Measurements from ENCODE around the gene ELOVL7. TPM values are rescaled to one million over a fixed set of nuclear protein-coding genes. Genes with fewer than 3 reads are reported as not detected.

The ELOVL7 gene
- total and polyA plus RNA-seq, 2 donors (not counting 1 experiment from before 2014, with no cell fraction given), result 0.21 to 0.54 TPM

GRCh38 chr5:60703944-60704343, 140.1 kb downstream of the ELOVL7 start:
- peaks cover 4 to 15% of the 10 kb centered on the region in 2 donors for H3K4me1 ChIP-seq (ENCODE audit: control insufficient read depth in 2 of 2, insufficient read depth in 2 of 2, low read length in 2 of 2)
- ChIA-PET POLR2A (no interaction called here), CTCF (interaction anchor here (1.6 kb wide), 1 partner anchor 35 kb away, joined by 3 read pairs; no protein-coding TSS in a partner anchor)
- peaks cover 14% of the 10 kb centered on the region for H3K4me1 Mint-ChIP-seq
- intact Hi-C loops (cut with micrococcal nuclease), result no loop called here
- no peak overlapping the region for H3K4me3 ChIP-seq (ENCODE audit: control extremely low read depth in 1 of 5, extremely low read depth in 1 of 5, insufficient read depth in 1 of 5, low read depth in 2 of 5, low read length in 4 of 5)
- H3K27ac Mint-ChIP-seq, result no peak overlapping the region
- no peak for TF ChIP-seq EZH2 (IDR thresholded peaks at IDR 0.05; ENCODE audit: borderline replicate concordance, insufficient read depth, low read depth, low read length, poor library complexity, severe bottlenecking)
- TF ChIP-seq, protein P1, sequence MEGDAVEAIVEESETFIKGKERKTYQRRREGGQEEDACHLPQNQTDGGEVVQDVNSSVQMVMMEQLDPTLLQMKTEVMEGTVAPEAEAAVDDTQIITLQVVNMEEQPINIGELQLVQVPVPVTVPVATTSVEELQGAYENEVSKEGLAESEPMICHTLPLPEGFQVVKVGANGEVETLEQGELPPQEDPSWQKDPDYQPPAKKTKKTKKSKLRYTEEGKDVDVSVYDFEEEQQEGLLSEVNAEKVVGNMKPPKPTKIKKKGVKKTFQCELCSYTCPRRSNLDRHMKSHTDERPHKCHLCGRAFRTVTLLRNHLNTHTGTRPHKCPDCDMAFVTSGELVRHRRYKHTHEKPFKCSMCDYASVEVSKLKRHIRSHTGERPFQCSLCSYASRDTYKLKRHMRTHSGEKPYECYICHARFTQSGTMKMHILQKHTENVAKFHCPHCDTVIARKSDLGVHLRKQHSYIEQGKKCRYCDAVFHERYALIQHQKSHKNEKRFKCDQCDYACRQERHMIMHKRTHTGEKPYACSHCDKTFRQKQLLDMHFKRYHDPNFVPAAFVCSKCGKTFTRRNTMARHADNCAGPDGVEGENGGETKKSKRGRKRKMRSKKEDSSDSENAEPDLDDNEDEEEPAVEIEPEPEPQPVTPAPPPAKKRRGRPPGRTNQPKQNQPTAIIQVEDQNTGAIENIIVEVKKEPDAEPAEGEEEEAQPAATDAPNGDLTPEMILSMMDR (IDR thresholded peaks at IDR 0.05), result no peak
- peaks cover 0 to 4% (median 0%) of the 10 kb centered on the region in 3 donors for H3K9me3 ChIP-seq (ENCODE audit: control extremely low read depth in 1 of 3, control insufficient read depth in 2 of 3, insufficient read depth in 1 of 3, low read length in 2 of 3)
- H3K36me3 ChIP-seq (replicated peaks in 1 of 2; ENCODE audit: control extremely low read depth in 1 of 2, control insufficient read depth in 1 of 2, extremely low read depth in 1 of 2, insufficient read depth in 2 of 2, low read length in 1 of 2), result no peaks in the 10 kb centered on the region
- H3K9me3 Mint-ChIP-seq (ENCODE audit: insufficient read depth), result no peaks in the 10 kb centered on the region
- H3K9ac ChIP-seq (ENCODE audit: low read length), result no peak overlapping the region
- no peaks in the 10 kb centered on the region for H3K79me2 ChIP-seq (ENCODE audit: control insufficient read depth, insufficient read depth, low read length)
- no CpG with 5 or more reads among the region's 2 CpGs for WGBS (ENCODE audit: insufficient coverage)
- no peak overlapping the region for H3K4me3 Mint-ChIP-seq
- H3K4me2 ChIP-seq (replicated peaks; ENCODE audit: low read depth, low read length, poor library complexity, severe bottlenecking), result no peak overlapping the region
- no peak overlapping the region for H3K27ac ChIP-seq (ENCODE audit: low read length in 2 of 2)
- no peak overlapping the region for H2AFZ ChIP-seq (ENCODE audit: insufficient read depth, low read depth, low read length, poor library complexity, severe bottlenecking)
- peaks cover 0 to 6% (median 0%) of the 10 kb centered on the region in 4 experiments for H3K27me3 ChIP-seq (replicated peaks in 1 of 4; ENCODE audit: control extremely low read depth in 1 of 4, control insufficient read depth in 3 of 4, insufficient read depth in 4 of 4, low read length in 3 of 4)
- no peaks in the 10 kb centered on the region for H4K20me1 ChIP-seq (ENCODE audit: control insufficient read depth, insufficient read depth, low read length, poor library complexity, severe bottlenecking)
- no peaks in the 10 kb centered on the region for H3K27me3 Mint-ChIP-seq
- DNase-seq (no peak), ATAC-seq (ENCODE audit: low read depth) (no peak)

Other genes with a start within 250 kb of the ELOVL7 start
- 0.25 and 0.85 TPM in 2 replicates for gene DEPDC1B, start 144.1 kb downstream of the ELOVL7 start, total RNA-seq
- 0.04 TPM in 2 replicates for gene DEPDC1B, start 144.1 kb downstream of the ELOVL7 start, polyA plus RNA-seq
- gene ERCC8, start 100.8 kb upstream of the ELOVL7 start, total RNA-seq, result 8.3 and 9.2 TPM in 2 replicates
- gene ERCC8, start 100.8 kb upstream of the ELOVL7 start, polyA plus RNA-seq, result 5.2 and 6.8 TPM in 2 replicates
- gene NDUFAF2, start 100.9 kb upstream of the ELOVL7 start, total RNA-seq, result 9.7 and 10.7 TPM in 2 replicates
- 6.3 and 7.3 TPM in 2 replicates for gene NDUFAF2, start 100.9 kb upstream of the ELOVL7 start, polyA plus RNA-seq